Central memory CD4-positive, alpha-beta T cell (primary cell): ENCODE data around the gene TMC1.
"Not testable (repeated sequence)": the region's sequence is repeated elsewhere in the genome, so short reads cannot be mapped to it uniquely, and the experiment has no call there.

ENCODE experiments used
- DNase-seq: peaks from one replicate; pipeline ENCODE4 v3.0.0; 2022

The TMC1 gene

DNA sequence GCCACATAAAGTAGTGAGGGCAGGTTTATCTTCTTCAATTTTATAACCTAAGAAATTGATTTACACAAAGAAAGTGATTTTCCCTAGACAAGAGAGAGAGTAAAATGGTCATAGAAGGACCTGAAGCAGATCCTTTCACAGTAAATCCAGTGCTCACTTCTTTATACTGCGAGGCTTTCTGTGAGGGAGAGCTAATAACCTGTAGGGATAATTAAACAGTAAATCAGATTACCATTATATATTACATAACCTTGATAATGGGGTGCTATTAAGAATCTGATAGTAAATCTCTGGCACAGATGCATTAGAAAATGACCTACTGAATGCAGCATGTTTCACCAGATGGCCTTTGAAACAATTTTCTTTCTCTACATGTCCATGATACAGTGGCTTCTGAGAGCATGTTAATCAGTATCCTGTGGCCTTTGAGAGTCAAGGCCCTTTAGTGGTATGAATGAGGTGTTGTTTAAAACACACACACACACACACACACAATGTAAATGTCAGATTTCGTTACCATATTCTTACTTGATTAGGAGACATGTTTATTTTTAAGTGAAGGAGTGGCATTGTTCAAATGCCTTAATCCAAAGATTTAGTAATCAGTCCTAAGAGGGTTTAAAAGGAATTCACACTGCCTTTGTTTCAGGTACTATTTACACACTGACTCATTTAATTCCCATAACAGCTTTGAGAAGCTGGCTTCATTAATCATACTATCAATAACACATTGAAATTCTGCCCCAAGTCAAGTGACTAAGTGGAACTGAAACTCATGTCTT lies 306.7 kb downstream of the TMC1 start:
- DNase-seq: no peak

DNA sequence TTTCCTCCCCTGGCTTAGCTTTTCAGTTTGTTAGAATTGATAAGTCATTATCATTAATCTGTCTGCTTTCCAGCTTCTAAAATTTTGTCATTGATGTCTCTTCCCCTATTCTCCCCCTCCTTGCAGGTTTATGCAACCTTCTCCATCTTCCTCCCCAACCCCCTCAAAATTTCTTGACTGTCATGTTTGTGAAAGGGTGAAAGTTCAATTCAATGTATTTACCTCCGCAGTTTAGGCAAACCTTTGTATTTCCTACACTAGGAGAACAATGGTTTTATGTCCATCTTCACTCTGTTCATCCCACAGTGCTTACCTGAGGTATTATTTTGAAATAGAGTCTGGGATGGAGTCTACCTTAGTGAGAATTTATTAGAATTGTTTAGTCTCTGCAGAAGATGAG lies 313.6 kb downstream of the TMC1 start:
- DNase-seq: no peak

DNA sequence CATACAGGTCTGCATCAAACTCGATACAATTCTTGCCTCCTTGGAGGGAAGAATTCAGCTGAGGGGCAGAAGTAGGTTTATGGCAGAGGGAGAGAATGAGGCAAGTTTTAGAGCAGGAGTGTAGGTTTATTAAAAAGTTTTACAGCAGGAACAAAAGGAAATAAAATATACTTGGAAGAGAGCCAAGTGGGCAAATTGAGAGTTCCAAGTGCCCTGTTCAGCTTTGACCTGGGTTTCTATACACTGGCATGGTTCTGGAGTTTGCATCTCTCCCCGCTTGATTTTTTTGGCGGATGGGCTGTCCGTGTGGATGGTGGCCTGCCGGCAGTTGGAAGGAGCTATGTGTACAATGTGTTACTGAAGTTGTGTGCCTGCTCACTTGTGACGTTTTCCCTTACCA lies 315.4 kb downstream of the TMC1 start:
- no peak for DNase-seq

DNA sequence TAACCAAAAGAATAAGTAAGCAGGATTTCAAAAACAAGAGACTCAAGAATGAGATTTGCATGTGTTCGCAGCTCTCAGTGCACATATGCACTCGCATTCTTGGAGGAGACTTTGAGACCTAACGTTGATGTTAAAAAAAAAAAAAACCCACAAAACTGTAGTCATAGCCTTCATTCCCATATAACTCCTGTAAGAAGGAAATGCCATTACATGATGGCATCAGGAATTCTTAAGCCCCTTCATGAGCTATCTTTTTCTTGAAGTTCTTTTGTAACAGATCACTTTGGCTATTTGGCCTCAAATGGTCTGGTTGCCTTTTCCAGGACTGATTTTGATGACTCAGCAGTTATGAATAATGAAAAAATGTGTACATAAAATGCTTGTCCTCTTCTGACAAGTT lies 317.7 kb downstream of the TMC1 start:
- DNase-seq: no peak

DNA sequence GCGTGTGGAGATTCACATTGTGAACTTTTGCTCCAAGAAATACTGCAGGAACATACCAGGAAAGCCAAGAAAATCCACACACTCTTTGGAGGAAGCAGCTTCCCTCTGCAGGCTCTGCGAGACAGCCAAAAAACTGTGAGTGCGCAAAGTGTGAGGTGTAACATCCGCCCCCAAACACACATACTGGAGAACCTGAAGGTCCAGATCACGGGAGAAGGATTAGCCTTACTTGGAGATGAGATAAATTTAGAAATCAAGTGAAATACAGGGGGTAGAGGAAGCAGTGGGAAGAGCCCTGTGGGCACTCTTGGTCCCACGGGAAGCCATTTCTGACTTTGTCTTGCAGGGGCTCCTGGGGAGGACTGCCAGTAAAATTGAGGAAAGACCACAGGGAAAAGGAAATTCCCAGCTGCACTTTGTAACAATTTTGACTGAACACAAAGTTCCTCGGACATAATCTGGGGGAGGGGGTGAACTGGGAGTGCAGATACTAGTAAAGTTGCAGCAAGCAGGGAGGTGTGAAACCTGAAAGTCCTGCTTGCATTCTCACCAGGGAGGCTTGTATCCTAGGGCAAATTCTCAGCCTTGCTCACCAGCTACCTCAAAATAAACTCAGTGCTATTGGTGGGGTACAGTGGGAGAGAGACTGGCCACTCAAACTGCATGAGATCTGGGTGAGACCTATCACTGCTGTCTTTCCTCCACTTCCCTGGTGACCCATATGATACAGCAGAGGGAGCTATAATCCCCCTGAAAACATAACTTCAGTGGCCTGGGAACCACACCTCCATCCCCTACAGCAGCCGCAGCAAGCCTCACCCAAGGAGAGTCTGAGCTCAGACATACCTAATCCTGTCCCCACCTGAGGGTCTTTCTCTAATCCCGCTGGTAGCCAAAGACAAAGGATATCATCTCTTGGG lies 322.4 kb downstream of the TMC1 start:
- no peak for DNase-seq

DNA sequence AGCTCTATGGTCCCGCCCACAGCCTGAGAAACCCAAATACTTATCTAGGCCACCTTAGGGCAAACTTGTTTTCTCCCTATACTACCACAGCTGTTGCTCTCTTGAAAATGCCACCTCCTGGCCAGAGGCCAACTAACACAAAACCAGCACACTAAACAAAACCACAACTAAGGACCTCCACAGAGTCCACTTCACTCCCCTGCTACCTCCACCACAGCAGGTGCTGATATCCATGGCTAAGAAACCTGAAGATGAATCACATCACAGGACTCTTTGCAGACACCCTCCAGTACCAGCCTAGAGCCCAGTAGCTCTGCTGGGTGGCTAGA lies 323.0 kb downstream of the TMC1 start:
- DNase-seq: no peak

DNA sequence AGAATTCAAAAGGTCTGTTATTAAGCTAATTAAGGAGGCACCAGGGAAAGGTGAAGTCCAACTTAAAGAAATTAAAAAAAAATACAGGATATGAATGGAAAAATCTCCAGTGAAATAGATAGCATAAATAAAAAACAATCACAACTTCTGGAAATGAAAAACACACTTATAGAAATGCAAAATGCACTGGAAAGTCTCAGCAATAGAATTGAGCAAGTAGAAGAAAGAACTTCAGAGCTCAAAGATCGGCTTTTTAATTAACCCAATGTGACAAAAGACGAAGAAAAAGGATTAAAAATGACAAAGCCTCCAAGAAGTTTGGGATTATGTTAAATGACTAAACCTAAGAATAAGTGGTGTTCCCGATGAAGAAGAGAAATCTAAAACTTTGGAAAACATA lies 323.6 kb downstream of the TMC1 start:
- not testable (repeated sequence) for DNase-seq

DNA sequence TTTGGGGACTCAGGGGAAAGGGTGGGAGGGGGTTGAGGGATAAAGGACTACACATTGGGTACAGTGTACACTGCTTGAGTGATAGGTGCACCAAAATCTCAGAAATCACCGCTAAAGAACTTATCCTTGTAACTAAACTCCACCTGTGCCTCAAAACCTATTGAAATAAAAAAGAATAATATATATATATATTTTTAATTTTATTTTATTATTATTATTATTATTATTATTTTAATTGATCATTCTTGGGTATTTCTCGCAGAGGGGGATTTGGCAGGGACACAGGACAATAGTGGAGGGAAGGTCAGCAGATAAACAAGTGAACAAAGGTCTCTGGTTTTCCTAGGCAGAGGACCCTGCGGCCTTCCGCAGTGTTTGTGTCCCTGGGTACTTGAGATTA lies 328.8 kb downstream of the TMC1 start:
- DNase-seq: not testable (repeated sequence)

DNA sequence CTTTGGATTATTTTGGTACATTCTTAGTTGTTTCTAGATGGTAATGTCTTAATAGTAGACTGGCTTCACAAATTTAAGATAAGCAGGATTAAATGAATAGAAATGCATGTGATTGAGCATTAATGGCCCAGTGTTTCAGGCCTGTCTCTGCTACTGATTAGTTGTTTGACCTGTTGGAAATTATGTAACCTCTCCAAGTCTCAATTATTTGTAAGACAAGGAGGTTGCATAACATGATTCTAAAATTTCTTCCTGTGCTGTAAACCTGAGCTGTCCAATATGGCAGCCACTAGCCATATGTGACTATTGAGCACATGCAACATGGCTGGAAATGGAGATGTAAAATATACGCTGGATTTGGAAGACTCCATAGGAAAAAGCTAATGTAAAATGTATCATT lies 333.9 kb downstream of the TMC1 start:
- no peak for DNase-seq

DNA sequence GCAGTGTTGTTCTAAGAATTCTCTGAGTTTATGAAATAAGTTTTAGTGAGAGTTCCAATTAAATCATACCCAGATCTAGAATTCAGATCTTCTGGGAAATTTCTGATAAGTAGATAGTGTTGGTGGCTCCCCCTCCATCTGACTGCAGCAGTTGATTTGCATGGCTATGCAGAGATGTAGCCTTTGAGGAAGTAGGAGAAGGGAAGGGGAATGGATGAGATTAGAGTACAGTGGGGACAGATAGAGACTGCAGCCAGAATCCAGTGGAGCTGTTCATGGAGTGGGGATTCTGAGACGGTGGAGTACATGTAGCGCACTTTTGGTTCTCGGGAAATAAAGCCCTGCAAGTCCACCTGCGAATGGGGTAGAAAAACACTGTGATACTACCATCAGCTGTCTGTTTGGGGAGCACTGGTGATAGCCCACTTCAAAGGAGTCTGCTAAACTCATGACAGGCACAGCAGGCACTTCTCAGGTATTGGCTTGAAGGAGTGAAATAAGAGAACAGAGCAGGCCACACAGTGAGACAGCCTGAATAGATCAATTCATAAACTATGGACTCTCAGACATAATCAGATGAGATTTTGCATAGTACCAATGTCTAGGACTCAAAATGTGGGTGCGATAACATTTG lies 334.6 kb downstream of the TMC1 start:
- DNase-seq: no peak

DNA sequence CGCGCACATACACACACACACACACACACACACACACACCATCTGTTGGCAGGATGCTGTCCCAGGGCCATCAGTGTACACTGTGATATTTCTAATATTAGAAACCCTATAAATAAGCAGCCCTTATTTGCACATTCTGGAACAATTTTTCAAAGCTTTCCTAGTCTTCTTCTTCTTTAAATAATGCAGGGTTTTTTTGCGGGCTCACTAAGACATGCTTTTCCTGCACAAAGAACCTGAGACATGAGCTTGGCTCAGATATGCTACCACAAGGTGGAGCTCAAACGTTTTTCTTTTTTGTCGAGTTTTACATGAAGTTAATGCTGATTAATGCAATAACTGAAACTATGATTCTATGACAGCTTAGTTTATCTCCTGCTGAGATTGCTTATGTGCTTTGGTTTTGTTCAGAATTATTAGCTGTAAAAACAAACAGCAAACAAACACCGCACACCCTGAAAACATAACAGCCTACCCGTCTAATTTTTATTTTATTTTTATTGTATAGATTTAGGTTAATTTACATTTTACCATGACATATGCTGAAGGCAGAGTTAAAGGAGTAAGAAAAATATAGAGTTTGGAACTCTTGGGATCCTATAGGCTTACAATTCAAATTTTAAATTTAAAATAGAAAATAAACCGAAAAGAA lies 335.7 kb downstream of the TMC1 start:
- no peak for DNase-seq

DNA sequence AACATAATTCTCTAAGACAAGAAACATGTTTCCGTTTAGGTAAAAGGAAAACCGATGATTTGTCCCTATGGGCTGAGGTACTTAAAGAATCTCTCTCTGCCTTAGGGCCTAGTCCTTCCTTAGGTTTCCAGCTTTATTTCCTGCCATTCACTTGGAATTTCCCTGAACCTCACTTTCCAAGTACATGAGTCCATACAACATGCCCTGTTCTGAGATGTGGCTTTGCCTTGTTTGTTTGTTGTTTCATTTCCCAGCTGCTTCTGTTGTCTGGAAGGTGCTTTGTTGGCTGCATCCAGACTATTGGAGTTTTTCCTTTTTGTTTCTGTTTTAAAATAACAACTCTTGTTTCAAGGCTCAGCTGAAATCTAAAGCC lies 336.2 kb downstream of the TMC1 start:
- DNase-seq: no peak

DNA sequence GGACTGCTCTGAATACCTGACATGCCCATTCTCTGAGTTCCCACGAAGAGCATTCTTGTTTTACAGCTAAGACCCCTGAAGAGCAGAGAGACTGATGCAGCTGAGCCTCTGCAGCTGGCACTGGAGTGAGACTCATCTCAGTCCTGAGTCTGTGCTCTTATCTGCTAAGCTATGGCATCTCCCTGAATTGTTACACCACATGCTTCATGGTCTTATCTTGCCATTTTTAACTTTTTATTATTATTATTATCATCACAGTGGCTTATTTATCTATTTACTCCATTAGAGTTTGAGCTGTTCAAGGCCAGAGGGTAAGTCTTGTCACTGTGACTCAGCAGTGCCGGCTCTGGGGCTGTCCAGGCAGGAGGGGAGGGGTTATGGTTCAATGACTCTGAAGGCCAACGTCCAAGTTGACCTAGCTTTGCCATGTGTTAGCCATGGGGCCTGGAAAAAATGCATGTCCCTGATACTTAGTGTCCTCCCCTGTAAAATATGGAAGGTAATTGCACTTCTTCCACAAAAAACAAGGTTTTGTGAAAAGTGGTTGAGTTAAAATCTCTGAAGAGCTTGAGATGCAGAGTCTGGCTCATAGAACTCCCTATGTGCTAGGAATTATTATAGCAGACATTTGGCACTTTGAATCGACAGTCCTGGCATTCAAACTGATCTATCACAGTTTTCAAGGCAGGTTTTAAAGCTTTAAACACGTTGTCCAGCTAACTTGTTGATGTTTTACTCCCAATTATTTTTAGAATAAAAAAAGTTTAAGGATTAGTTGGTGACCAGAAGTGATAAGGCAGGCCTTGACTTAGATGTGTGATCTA lies 336.9 kb downstream of the TMC1 start:
- no peak for DNase-seq

DNA sequence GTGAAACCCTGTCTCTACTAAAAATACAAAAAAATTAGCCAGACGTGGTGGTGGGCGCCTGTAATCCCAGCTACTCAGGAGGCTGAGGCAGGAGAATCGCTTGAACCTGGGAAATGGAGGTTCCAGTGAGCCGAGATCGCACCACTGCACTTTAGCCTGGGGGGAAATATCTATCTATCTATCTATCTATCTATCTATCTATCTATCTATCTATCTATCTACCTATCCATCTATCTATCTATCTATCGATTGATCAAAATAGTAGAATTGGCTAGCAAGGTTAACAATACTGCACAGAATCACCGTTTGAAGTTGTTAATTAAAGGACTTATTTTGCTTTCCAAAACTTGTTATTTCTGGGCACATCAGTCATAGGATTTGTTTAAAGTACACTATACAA lies 341.4 kb downstream of the TMC1 start:
- not testable (repeated sequence) for DNase-seq

DNA sequence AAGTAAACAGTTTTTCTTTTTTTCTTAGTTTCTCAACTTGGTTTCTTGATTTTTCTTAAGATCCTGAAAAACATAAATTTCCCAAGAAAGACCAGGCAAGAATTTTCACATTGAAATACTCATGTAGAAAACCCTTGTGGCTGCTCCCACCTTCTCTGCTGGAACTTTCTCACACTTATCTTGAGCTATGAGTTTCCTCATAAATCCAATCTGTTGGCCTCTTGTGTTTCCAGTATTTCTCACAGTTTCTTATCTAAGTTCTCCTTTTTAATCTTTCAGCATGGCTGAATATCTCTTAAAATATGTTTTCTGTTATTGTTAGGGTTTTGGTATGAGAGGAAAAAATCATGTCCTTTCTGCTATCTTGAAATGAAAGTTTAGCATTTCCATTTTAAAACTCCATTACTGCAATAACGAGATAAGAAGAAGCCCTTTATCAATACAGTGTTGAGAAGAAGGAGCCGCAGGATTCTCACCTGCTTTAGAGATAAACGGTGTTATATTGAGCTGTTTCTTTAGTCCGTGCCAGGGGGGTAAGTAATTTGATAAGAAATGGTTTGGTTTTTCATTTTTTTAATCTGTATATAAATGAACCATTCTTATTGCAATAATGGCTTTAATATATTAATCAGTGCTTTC lies 342.2 kb downstream of the TMC1 start:
- DNase-seq: no peak

DNA sequence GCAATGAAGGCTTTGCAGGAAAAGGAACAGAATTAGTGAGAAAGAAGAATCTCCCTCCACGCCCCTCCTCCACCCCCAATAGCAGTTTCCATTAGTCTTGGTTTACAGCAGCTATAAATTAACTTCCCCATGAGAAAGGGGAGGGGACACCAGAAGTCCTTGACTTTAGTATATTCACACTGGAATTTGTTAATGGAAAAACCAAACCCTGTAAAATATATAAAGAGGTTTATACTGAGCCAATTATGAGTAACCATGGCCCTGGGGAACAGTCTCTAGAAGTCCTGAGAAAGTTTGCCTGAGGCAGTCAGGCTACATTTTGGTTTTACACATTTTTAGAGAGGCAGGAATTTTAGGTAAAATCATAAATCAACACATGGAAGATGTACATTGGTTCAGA lies 342.9 kb downstream of the TMC1 start:
- DNase-seq: no peak

DNA sequence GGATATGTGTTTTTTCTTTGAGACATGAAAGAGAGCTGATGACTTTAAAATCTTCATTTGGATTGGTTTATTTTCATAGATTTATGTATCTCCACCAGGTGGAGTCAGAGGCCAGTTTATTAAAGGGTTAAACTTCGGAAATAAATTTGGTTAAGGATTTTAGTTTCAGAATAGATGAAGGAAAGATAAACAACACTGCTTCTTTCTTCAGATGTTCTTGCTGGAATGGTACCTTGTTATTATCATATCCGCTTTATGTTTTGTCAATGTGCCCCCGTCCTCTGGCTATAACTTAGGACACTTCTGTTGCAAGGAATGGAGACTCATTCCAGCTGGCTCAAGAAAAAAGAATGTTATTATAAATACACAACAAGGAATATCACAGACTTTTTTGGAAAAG lies 350.3 kb downstream of the TMC1 start:
- no peak for DNase-seq

DNA sequence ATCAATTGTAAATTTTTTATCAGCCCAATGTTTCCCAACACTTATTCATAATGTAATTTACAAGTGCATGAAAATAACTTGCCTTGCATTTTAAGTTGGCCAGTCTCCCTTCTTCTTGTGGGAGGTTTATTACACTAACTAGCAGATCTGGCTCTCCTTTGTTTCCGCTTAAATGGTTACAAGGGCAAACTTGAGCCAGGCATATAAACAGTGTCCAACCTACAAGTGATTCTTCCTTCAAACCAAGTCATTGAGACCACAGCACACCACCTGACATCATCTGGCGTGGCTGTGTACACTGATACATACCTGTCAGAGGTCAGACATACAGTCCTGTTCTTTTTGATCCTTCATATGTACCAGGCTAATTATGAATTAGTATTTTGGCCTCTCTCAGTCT lies 351.3 kb downstream of the TMC1 start:
- no peak for DNase-seq

DNA sequence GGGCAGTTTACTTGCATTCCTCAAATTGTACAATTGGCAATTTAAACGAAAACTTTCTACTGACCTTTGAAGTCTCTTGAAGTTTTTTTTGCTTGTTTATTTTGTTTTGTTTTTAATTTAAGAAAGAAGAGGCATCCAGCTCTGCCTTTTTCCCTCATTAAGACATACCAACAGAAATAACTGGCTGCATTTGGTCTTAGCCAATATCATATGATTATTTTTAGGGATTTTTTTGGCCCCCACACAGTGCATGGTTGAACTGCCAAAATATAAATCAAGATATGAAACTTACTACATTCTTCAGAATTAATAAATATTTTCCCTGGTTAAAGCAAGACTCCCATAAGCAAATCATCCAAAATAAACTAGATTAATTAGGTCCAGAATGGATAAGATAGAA lies 352.0 kb downstream of the TMC1 start:
- DNase-seq: no peak

DNA sequence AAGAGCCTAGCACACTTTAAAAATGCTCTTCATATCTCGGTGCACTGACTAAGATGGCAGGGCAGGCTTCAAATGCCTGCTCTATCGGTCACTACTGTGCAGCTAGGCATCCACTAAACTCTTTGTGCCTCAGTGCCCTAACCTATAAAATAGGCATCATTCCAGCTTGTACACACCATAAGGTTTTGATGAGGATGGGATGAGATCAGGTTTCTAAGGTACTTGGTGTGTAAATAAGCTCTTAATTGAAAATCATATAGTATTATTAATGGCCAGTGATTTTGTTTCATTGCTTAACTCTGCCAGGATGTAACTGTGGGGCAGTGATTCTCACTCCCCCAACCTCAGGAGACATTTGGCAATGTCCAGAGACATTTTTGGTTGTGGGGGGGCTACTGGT lies 352.9 kb downstream of the TMC1 start:
- DNase-seq: no peak

DNA sequence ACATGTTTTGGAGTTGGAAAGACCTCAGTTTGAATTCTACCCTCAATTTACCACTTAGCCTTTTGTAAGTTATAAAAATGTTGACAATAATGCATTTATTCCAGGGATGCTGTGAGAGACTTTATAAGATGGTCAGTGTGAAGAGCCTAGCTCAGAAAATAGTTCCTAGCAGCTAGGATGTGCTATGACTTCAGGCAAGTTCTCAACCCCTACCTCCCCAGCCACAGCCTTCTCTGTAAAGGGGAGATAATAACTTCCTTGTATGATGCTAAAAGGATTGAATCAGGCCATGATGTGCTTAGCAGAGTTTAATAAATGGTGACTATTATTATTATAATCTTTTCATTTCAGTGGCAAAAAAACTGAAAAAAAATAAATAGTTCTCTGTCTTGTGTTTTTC lies 353.8 kb downstream of the TMC1 start:
- no peak for DNase-seq

DNA sequence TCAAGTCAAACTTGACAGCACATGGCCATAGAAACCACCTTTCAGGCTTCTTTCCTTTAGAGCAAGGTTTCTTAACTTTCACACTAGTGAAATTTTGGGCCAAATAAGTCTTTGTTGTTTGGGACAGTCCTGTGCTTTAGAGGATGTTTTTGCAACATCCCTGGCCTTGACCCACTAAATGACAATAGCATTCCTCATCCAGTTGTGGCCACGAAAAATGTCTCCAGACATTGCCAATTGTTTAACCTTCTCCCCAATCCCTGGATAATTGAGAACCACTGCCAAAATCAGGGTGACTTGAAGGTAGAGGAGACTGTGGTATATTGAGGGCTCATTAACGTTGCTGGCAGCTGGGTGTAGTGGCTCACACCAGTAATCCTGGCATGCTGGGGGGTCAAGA lies 359.4 kb downstream of the TMC1 start:
- no peak for DNase-seq
